Hippocampal formation (tissue), 2 donors: Measurements from ENCODE around the gene ABLIM2.

Experiments used
- DNase-seq, 2 donors: peaks; one replicate each; lab custom pipeline; 2025; lab: John Stamatoyannopoulos, UW

Gene ABLIM2

DNA sequence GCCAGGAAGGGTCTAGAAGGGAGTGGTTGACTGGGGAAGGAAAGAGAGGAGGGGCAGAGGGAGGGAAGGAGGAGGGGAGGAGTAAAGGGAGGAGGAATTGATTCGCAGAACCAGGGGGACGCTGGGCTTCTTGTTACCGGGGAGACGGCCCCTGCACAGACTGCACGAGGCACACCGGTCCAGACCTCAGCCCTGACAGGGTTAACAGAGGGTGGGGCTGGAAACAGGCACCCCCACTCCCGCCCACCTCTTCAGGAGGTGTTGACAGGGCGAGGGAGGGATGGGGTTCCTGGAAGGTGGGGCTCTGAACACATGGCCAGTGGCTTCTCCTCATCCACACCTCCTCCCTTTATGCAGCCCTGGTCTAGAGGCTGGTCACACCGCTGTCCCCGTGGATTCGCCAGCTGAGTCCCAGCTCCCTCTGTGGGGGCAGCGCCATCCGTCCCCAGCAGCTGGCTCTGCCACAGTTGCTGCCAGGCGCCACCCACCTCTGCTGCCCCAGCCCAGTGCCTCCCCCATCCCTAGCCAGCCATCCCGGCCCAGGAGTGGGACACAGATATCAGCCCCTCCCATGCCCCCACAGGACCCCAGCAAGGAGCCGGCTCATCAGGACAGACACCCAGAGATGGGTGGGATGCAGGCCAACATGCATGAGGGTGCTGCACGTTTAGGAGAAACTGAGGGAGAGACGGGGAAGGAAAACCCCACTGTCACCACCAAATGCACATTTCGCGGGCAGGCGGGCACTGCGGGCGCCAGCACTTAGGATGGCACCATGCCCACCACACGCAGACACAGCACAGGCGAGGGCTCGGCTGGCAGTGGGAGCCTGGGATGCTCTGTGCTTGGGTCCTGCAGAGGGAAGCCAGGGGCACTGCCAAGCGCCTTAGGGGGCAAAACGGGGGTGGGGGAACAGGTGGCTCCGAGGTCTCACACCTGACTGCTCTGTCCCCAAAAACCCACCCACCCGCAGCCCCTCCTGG lies 87.6 kb downstream of the ABLIM2 start:
- no peak for DNase-seq

GRCh38 chr4:8069102-8069752 lies 89.4 kb downstream of the ABLIM2 start:
- no peak for DNase-seq

- DNase-seq: no peak
Measured at GRCh38 chr4:8067945-8068896, 90.4 kb downstream of the ABLIM2 start.

- DNase-seq: no peak
Measured at GRCh38 chr4:8067274-8067936, 91.2 kb downstream of the ABLIM2 start.

DNA sequence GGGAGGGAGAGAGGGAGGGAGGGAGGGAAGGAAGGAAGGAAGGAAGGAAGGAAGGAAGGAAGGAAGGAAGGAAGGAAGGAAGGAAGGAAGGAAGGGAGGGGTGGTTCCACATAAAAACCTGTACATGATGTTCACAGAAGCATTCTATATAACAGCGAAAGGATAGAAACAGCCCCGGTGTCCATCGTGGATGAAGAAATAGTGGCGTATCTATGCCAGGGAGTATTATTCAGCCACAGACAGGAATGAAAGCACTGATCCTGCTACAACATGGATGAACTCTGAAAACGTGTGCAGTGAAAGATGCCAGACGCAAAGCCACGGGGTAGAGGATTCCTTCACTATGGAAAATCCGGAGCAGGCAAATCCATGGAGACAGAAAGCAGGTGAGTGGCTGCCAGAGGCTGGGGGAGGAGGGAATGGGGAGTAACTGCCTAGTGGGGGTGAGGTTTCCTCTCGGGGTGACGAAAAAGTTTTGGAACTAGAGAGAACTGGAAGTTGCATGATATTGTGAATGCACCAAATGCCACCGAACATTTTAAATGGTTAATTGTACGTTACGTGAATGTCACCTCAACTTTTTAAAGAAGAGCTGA lies 92.2 kb downstream of the ABLIM2 start:
- DNase-seq: no peak

- DNase-seq: no peak
Measured at GRCh38 chr4:8063974-8064563, 94.5 kb downstream of the ABLIM2 start.

GRCh38 chr4:8061573-8061972 lies 97.0 kb downstream of the ABLIM2 start:
- no peak for DNase-seq

DNA sequence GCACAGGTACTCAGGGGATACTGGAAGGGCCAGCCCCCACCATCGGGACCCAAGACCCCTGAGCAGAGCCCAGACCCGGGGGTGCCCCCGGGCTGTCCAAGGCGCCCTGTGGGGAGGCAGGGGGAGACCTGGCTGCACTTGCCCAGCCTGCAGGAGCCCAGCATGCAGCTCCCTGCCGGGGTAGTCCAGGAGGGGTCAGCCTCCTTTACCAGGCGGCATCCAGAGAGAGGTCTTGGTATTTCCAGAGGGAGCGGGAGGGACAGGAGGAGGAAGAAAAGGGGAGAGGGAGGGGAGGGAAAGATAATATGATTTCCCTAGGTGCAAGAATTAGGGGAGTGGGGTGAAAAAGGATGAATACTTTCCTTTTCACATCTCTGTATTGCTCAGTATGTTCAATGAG lies 97.5 kb downstream of the ABLIM2 start:
- no peak for DNase-seq

GRCh38 chr4:8060632-8061031 lies 98.0 kb downstream of the ABLIM2 start:
- DNase-seq: no peak

DNA sequence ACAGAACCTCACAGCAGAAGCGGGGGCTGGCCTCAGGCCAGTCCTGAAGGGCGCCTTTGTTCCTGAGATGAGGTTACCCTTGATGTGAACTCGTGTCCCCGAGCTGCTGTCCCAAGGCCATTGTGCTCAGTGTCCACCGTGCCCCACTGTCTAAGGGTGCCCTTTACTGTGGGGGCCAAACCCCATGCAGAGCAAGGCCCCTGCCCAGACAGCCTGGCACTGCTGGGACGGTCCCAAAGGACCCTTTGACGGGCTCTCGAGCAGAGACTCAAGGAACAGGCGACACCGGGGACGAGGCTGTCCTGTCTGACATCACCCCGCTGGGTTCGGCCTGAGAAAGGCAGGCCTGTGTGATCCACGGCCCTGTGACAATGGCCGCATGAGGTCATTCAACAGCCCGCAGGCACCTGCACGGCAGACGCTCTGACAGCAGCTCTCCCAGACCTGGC lies 100.6 kb downstream of the ABLIM2 start:
- DNase-seq: no peak

- DNase-seq: no peak
Measured at GRCh38 chr4:8055206-8055605, 103.4 kb downstream of the ABLIM2 start.

DNA sequence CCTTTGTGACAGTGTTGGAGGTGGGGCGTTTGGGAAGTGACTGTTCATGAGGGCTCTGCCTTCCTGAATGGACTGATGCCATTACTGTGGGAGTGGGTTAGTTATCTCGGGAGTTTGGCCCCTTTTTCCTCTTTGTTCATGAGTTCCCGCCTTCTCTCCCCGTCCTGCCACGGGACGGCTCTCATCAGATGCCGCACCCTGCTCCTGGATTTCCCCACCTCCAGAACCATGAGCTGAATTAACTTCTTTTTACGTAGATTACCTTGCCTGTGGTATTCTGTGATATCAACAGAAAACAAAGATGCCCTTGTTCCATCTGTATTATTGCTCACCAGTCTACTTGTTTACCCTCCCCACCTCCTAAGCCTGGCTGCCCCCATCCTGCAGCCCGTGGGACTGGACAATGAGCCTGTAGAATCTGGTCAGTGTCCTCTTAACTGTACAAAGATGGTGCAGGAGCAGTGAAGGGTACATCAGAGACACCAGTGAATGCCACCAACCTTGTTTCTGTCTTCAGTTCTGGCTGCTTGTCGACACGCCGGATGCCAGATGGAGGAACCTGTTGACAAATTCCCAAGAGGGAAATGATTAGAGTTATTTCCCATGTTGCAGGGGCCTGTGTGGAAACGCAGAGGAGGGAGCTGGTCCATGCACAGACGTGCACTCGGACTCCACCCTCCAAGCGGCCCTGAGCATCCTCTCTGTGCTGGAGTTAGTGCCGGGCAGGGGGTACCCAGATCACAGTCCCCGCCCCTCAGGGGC lies 104.7 kb downstream of the ABLIM2 start:
- DNase-seq: no peak

- DNase-seq: no peak
Measured at GRCh38 chr4:8052160-8052691, 106.4 kb downstream of the ABLIM2 start.

- no peak for DNase-seq
Measured at GRCh38 chr4:8051644-8052043, 107.0 kb downstream of the ABLIM2 start.

GRCh38 chr4:8050555-8051206 lies 107.9 kb downstream of the ABLIM2 start:
- peak; percentile 60 to 68 for DNase-seq

DNA sequence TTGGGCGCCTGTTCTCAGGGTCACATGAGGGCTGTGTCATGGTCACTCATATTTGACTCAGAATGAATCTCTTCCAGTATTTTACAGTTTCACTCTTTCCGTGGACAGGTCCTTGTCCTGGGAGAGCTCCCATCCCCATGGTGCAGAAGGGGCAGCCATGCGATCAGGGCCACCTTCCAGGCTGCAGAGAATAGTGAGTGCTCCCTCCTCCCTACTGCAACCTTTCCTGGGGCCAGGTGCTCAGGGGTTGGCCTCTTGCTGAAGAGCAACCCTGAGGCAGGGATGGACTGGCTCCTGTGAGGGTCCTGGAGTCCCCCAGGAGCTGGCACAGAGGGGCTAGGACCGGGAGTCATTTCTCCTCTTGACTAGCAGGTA lies 108.4 kb downstream of the ABLIM2 start:
- no peak for DNase-seq

- no peak for DNase-seq
Measured at GRCh38 chr4:8048856-8049676, 109.5 kb downstream of the ABLIM2 start.
